ENCODE measurements around the gene HSFX4. TPM values are rescaled to one million over a fixed set of nuclear protein-coding genes. Genes with fewer than 3 reads are reported as not detected.

The HSFX4 gene
- total and polyA plus RNA-seq, 9 of the 15 experiments (the other 6 are each of a cell fraction or from before 2014, with no cell fraction given): 0.10 to 0.24 (median 0.14) TPM; not detected in 6

DNA sequence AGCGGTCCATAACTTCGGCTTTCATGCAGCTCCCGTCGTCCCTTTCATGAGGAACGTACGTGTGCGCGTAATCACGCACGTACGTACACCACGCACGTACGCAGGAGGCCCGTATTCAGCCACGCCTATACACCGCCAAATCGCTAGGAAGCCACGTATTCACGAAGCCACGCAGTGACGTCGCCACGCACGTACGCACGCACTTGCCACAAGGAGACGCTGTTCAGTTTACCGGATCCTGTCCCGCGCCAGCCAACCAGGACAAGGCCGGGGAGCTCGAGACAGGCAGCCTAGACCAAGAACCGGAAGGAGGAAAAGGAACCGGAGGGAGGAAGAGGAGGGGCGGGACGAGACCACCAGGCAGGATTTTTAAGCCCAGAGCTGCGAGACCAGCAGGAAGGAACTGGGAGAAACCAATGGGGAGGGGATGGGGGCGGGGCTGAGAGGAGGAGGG is 9.1 kb downstream of the HSFX4 start, which contains the start of gene EOLA2 (continued):
- TF ChIP-seq, protein P1, sequence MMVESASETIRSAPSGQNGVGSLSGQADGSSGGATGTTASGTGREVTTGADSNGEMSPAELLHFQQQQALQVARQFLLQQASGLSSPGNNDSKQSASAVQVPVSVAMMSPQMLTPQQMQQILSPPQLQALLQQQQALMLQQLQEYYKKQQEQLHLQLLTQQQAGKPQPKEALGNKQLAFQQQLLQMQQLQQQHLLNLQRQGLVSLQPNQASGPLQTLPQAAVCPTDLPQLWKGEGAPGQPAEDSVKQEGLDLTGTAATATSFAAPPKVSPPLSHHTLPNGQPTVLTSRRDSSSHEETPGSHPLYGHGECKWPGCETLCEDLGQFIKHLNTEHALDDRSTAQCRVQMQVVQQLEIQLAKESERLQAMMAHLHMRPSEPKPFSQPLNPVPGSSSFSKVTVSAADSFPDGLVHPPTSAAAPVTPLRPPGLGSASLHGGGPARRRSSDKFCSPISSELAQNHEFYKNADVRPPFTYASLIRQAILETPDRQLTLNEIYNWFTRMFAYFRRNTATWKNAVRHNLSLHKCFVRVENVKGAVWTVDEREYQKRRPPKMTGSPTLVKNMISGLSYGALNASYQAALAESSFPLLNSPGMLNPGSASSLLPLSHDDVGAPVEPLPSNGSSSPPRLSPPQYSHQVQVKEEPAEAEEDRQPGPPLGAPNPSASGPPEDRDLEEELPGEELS (CRISPR knock-in tag; IDR thresholded peaks at IDR 0.05; ENCODE audit: borderline replicate concordance): no peak
- TF ChIP-seq, protein P2, sequence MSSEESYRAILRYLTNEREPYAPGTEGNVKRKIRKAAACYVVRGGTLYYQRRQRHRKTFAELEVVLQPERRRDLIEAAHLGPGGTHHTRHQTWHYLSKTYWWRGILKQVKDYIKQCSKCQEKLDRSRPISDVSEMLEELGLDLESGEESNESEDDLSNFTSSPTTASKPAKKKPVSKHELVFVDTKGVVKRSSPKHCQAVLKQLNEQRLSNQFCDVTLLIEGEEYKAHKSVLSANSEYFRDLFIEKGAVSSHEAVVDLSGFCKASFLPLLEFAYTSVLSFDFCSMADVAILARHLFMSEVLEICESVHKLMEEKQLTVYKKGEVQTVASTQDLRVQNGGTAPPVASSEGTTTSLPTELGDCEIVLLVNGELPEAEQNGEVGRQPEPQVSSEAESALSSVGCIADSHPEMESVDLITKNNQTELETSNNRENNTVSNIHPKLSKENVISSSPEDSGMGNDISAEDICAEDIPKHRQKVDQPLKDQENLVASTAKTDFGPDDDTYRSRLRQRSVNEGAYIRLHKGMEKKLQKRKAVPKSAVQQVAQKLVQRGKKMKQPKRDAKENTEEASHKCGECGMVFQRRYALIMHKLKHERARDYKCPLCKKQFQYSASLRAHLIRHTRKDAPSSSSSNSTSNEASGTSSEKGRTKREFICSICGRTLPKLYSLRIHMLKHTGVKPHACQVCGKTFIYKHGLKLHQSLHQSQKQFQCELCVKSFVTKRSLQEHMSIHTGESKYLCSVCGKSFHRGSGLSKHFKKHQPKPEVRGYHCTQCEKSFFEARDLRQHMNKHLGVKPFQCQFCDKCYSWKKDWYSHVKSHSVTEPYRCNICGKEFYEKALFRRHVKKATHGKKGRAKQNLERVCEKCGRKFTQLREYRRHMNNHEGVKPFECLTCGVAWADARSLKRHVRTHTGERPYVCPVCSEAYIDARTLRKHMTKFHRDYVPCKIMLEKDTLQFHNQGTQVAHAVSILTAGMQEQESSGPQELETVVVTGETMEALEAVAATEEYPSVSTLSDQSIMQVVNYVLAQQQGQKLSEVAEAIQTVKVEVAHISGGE (CRISPR knock-in tag; IDR thresholded peaks at IDR 0.05): 0 out of 6 replicates have a peak, but pooled peaks of 1 of the 3 experiments have one; percentile 19
- TF ChIP-seq NR4A1 (CRISPR knock-in tag; IDR thresholded peaks at IDR 0.05) (no peak), NR4A1 (tag; IDR thresholded peaks at IDR 0.05) (no peak), E2F3 (CRISPR knock-in tag; IDR thresholded peaks at IDR 0.05) (no peak), HNRNPLL (IDR thresholded peaks at IDR 0.05; ENCODE audit: low read depth, low read length, poor library complexity, severe bottlenecking) (peak; percentile 99), ZNF780A (CRISPR knock-in tag; IDR thresholded peaks at IDR 0.05) (no peak), ZNF143 (CRISPR knock-in tag; IDR thresholded peaks at IDR 0.05) (peak; percentile 3; the same call in 1 of the 2 replicates), CREB1 (IDR thresholded peaks at IDR 0.05) (peak; percentile 94), CREB1 (CRISPR knock-in tag; IDR thresholded peaks at IDR 0.05) (peak; percentile 95), NELFE (IDR thresholded peaks at IDR 0.05; ENCODE audit: insufficient read depth, insufficient read length) (no peak), PML (IDR thresholded peaks at IDR 0.05; ENCODE audit: low read length) (peak; percentile 26; the same call in 1 of the 2 replicates), CXXC5 (CRISPR knock-in tag; IDR thresholded peaks at IDR 0.05) (peak; percentile 97), SP1 (CRISPR knock-in tag; IDR thresholded peaks at IDR 0.05) (peak; percentile 88), PRPF4 (IDR thresholded peaks at IDR 0.05; ENCODE audit: insufficient read depth, low read depth, low read length, poor library complexity, severe bottlenecking) (no peak), GABPB2 (CRISPR knock-in tag; conservative IDR thresholded peaks at IDR 0.05) (no peak), BHLHE40 (IDR thresholded peaks at IDR 0.05; ENCODE audit: low read length) (peak; percentile 48; the same call in 1 of the 2 replicates), KAT7 (CRISPR knock-in tag; IDR thresholded peaks at IDR 0.05; ENCODE audit: borderline replicate concordance) (no peak), ZBTB1 (CRISPR knock-in tag; IDR thresholded peaks at IDR 0.05; ENCODE audit: borderline replicate concordance, low read depth) (no peak), KDM5B (IDR thresholded peaks at IDR 0.05; ENCODE audit: insufficient replicate concordance, low read depth, low read length) (peak; percentile 50), SUPT5H (IDR thresholded peaks at IDR 0.05) (peak; percentile 76)
- TF ChIP-seq, protein P3, sequence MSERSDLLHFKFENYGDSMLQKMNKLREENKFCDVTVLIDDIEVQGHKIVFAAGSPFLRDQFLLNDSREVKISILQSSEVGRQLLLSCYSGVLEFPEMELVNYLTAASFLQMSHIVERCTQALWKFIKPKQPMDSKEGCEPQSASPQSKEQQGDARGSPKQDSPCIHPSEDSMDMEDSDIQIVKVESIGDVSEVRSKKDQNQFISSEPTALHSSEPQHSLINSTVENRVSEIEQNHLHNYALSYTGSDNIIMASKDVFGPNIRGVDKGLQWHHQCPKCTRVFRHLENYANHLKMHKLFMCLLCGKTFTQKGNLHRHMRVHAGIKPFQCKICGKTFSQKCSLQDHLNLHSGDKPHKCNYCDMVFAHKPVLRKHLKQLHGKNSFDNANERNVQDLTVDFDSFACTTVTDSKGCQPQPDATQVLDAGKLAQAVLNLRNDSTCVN (CRISPR knock-in tag; IDR thresholded peaks at IDR 0.05): no peak

Data from K562 (cell line).